ENCODE measurements around the gene ANGPTL4.

GRCh38 chr19:8388612-8388958 lies 24.6 kb downstream of the ANGPTL4 start:
- TF ChIP-seq LEF1 (IDR thresholded peaks at IDR 0.05; ENCODE audit: borderline replicate concordance) (no peak), FOXM1 (IDR thresholded peaks at IDR 0.05; ENCODE audit: borderline replicate concordance) (no peak), TARDBP (IDR thresholded peaks at IDR 0.05) (no peak), SP1 (IDR thresholded peaks at IDR 0.05) (no peak), ZNF384 (IDR thresholded peaks at IDR 0.05) (no peak), L3MBTL2 (conservative IDR thresholded peaks at IDR 0.05) (no peak), ARNT (IDR thresholded peaks at IDR 0.05) (no peak), FOXK2 (IDR thresholded peaks at IDR 0.05) (no peak), CTBP1 (IDR thresholded peaks at IDR 0.05; ENCODE audit: borderline replicate concordance) (no peak), HDGF (IDR thresholded peaks at IDR 0.05; ENCODE audit: borderline replicate concordance) (no peak), SUZ12 (IDR thresholded peaks at IDR 0.05) (no peak), NFRKB (IDR thresholded peaks at IDR 0.05) (no peak), BHLHE40 (IDR thresholded peaks at IDR 0.05; ENCODE audit: borderline replicate concordance) (no peak), PKNOX1 (IDR thresholded peaks at IDR 0.05) (no peak)
